HL-60/S4 (cell line): ENCODE data around the gene ARHGAP28.

ENCODE experiments used
- in situ Hi-C: fragments of 300-500 bp; cut with MboI; formaldehyde crosslinking; loops from 2 replicates; pipeline ENCODE4 v1.14.3; 2022; ENCODE audit warnings: low sequenced_read_pairs

Gene ARHGAP28

GRCh38 chr18:6951336-6952090, 222.0 kb downstream of the ARHGAP28 start:
- in situ Hi-C loops: no loop called here

- in situ Hi-C loops: no loop called here
Measured at GRCh38 chr18:6954501-6954900, 225.0 kb downstream of the ARHGAP28 start.

- in situ Hi-C loops: no loop called here
Measured at GRCh38 chr18:6955304-6955703, 225.8 kb downstream of the ARHGAP28 start.

DNA sequence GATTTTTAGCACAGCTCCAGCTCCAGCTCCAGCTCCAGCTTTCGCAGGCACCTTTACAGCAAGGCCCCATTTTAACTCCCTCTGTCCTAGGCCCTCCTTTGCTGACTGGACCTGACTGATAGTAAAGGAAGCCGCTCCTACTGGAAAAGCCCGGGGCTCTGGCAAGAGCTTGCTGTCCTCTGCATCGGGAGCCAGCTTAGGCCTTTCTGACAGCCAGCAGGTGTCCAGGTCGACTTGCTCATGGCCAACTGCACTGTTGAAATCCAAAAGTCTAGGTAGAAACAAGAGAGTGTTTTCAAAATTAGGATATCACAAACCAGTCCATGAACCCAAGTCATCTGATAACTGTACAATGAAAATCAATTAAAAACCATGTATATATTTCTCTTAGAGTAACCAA, 227.0 kb downstream of the ARHGAP28 start:
- in situ Hi-C loops: no loop called here

DNA sequence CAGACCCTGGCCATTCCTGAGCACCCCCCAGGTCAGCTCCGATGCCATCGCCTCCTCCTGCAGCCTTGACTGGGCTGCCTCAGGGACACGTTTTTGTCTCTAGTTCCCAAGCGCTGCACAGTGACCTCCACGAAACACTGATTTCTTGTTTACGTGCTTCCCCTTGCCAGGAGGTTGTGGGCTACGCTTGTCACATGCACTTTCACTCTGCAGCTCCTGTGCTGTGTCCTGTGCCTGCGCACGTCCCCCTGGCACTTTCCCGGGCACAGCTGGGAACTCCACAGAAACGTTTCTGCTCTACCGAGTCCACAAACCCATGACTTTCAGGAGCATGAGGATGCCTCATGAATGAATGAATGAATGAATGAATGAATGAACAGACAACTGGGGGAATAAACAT, 227.5 kb downstream of the ARHGAP28 start:
- in situ Hi-C loops: no loop called here

DNA sequence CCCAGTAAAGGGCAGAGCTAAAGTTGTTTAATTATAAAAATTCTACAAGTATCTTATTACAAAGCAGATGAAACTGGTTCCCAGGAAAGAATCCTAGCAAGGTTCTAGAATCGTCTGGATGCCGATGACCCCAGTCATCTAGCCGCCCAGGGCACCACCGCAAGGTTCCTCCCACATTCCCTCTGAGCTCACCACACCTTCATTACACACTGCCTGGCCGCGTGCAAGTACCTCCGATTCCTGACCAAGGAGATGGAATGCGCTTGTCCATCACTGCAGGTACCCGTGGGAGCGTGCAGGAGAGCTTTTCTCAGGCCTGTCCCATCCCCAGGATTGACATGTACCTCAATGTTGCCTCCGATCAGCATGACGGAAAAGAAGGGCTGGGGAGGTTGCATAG, 229.6 kb downstream of the ARHGAP28 start:
- in situ Hi-C loops: no loop called here

DNA sequence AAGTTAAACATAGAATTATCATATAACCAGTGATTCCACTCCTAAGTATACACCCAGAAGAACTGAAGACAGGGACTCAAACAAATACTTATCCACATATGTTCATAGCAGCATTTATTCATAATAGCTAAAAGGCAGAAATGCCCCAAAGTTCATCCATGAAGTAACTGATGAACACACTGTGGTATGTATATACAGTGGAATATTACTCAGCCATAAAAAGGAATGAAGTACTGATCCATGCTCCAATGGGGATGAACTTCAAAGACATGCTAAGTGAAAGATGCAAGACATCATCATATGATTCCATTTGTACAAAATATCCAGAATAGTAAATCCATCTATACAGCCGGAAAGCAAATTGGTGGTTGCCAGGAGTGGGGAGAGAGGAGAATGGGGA, 230.6 kb downstream of the ARHGAP28 start:
- in situ Hi-C loops: no loop called here

GRCh38 chr18:6960656-6961055, 231.1 kb downstream of the ARHGAP28 start:
- in situ Hi-C loops: no loop called here

GRCh38 chr18:6961331-6961730, 231.8 kb downstream of the ARHGAP28 start:
- in situ Hi-C loops: no loop called here

GRCh38 chr18:6962571-6963451, 233.3 kb downstream of the ARHGAP28 start:
- in situ Hi-C loops: no loop called here

DNA sequence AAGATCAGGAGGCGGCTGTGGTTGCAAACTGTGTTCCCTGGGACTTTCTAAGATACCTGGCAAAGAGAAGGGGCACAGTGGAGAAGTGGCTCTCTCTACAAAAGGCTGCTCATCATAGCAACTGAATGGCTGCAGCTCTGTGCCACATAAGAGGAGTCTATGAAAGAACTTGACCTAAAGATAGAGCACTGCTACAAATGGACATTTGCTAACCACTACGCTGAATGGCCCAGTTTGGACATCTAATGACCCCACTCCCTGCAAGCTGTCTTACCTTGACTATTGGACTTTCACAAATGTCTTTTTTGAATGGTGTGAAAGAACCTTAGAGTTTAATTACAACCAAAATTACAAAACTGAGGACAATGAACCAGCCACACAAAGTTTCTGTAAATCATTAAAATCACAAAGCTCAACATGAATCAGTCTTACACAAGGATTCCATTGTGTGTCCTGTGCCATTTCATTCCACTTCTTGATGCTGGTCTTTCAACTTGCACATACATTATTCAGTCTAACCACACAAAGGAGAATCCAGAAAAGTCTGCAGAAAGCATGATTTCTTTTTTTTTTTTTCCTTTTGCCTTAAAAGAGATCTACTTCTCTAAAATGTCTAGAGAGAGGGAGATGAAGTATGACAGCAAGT, 234.1 kb downstream of the ARHGAP28 start:
- in situ Hi-C loops: no loop called here
